Hepatocyte (in vitro differentiated cells): Measurements from ENCODE around the gene CCRL2. TPM values are rescaled to one million over a fixed set of nuclear protein-coding genes. Genes with fewer than 3 reads are reported as not detected.

Experiments
- DNase-seq: peaks from one replicate; pipeline ENCODE4 v3.0.0-alpha.2; 2016; ENCODE audit warnings: low spot score
- H2AFZ ChIP-seq: fragments of 200-600 bp; sonication (generic); 2 replicates; pipeline ENCODE4 v1.6.0; 2016; ENCODE audit warnings: antibody characterized with exemption, mild to moderate bottlenecking
- H3K27ac ChIP-seq: fragments of 200-600 bp; sonication (generic); 2 replicates; pipeline ENCODE4 v1.5.1; 2016; ENCODE audit warnings: mild to moderate bottlenecking
- H3K27me3 ChIP-seq: fragments of 200-600 bp; sonication (generic); 2 replicates; pipeline ENCODE4 v1.6.1; 2016
- H3K36me3 ChIP-seq: fragments of 200-600 bp; sonication (generic); replicated peaks from 2 replicates; pipeline ENCODE4 v1.5.1; 2016; ENCODE audit warnings: low read depth; ENCODE audit not compliant: insufficient read depth
- H3K4me1 ChIP-seq: fragments of 200-600 bp; sonication (generic); 2 replicates; pipeline ENCODE4 v1.5.1; 2016; ENCODE audit warnings: mild to moderate bottlenecking, moderate library complexity; ENCODE audit not compliant: insufficient read depth
- H3K4me2 ChIP-seq: fragments of 200-600 bp; sonication (generic); 2 replicates; pipeline ENCODE4 v1.6.0; 2016
- H3K4me3 ChIP-seq: fragments of 200-600 bp; sonication (generic); 2 replicates; pipeline ENCODE4 v1.5.1; 2016; ENCODE audit warnings: mild to moderate bottlenecking
- H3K79me2 ChIP-seq: fragments of 200-600 bp; sonication (generic); 2 replicates; pipeline ENCODE4 v1.6.0; 2017; ENCODE audit warnings: mild to moderate bottlenecking
- H3K9me2 ChIP-seq: fragments of 200-600 bp; sonication (generic); replicated peaks from 2 replicates; pipeline ENCODE4 v1.6.0; 2017; ENCODE audit warnings: mild to moderate bottlenecking; ENCODE audit not compliant: insufficient read depth
- H3K9me3 ChIP-seq: fragments of 200-600 bp; sonication (generic); 2 replicates; pipeline ENCODE4 v1.5.1; 2016; ENCODE audit warnings: low read depth, mild to moderate bottlenecking
- H4K20me1 ChIP-seq: fragments of 200-600 bp; sonication (generic); 2 replicates; pipeline ENCODE4 v1.6.0; 2016; ENCODE audit warnings: mild to moderate bottlenecking; ENCODE audit not compliant: insufficient read depth, poor library complexity, severe bottlenecking
- CTCF ChIP-seq: fragments of 200-600 bp; sonication (generic); IDR thresholded peaks from 2 replicates; pipeline ENCODE4 v1.5.1; 2016; ENCODE audit warnings: antibody characterized with exemption, mild to moderate bottlenecking; ENCODE audit not compliant: poor library complexity
- EZH2 ChIP-seq: fragments of 200-600 bp; sonication (generic); IDR thresholded peaks from 2 replicates; pipeline ENCODE4 v1.6.1; 2016; ENCODE audit warnings: antibody characterized with exemption, mild to moderate bottlenecking, borderline replicate concordance
- EZH2phosphoT487 ChIP-seq: fragments of 200-600 bp; sonication (generic); IDR thresholded peaks from one replicate; pipeline ENCODE4 v1.6.1; 2018; ENCODE audit warnings: antibody characterized with exemption, mild to moderate bottlenecking, low read depth, moderate library complexity; ENCODE audit not compliant: unreplicated experiment, severe bottlenecking
- WGBS: methylation state at CpG from one replicate; pipeline ENCODE4 v1.1.6; 2016; ENCODE audit warnings: low lambda C conversion rate; ENCODE audit errors: missing lambda C conversion rate; 5-methylcytosine and 5-hydroxymethylcytosine counted together
- polyA plus RNA-seq: library from polyadenylated mRNA; unstranded; fragments of >200 nt; fragmentation: Nextera tagmentation; extraction: Ambion mirVana; gene quantifications from 2 replicates; pipeline ENCODE4 v1.2.1, GENCODE V29; 2016
- total RNA-seq: library from RNA; depleted of rRNA; stranded (reverse); fragments of >200 nt; gene quantifications from 2 replicates; pipeline ENCODE4 v1.2.3, GENCODE V29; 2014

The CCRL2 gene
- total and polyA plus RNA-seq, 2 experiments from 2014 or later = 1.5 to 4.0 TPM

DNA sequence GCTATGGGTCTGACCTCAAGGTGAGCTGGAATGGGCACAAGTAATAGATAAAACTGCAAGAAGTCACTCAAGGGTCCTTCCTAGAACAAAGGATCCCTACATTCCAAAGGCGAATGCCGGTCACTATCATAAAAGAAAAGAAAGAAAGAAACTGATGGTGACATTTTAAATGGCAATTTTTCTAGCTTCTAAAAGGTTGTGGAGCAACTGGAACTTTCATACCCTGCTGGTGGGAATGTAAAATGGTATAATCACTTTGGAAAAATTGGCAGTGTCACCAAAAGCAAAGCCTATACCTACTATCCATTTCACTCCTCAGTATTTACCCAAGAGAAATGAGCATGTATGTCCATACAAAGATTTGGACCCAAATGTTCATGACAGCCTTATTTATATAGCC, 4.2 kb downstream of the CCRL2 start:
- no peak overlapping the region for H3K27ac ChIP-seq
- H3K9me3 ChIP-seq = no peaks in the 10 kb centered on the region
- no peak for DNase-seq
- no peaks in the 10 kb centered on the region for H3K27me3 ChIP-seq
- no peak overlapping the region for H3K4me3 ChIP-seq
- H3K4me1 ChIP-seq = peaks cover 4% of the 10 kb centered on the region
- no peaks in the 10 kb centered on the region for H3K9me2 ChIP-seq
- TF ChIP-seq CTCF (no peak), EZH2 (no peak), EZH2phosphoT487 (no peak)
- no peaks in the 10 kb centered on the region for H3K36me3 ChIP-seq
- no peaks in the 10 kb centered on the region for H3K79me2 ChIP-seq
- no peak overlapping the region for H3K4me2 ChIP-seq
- no peak overlapping the region for H2AFZ ChIP-seq
- no peaks in the 10 kb centered on the region for H4K20me1 ChIP-seq
- WGBS = 100% methylated on average over 2 of the region's 2 CpGs

GRCh38 chr3:46412786-46413298, 5.8 kb downstream of the CCRL2 start:
- H2AFZ ChIP-seq = no peak overlapping the region
- no peaks in the 10 kb centered on the region for H3K79me2 ChIP-seq
- no peaks in the 10 kb centered on the region for H3K9me3 ChIP-seq
- H3K9me2 ChIP-seq = no peaks in the 10 kb centered on the region
- 61% methylated on average over 3 of the region's 3 CpGs for WGBS
- H3K27ac ChIP-seq = no peak overlapping the region
- H3K4me1 ChIP-seq = no peaks in the 10 kb centered on the region
- H3K27me3 ChIP-seq = no peaks in the 10 kb centered on the region
- no peak overlapping the region for H3K4me3 ChIP-seq
- DNase-seq = no peak
- H3K4me2 ChIP-seq = no peak overlapping the region
- no peaks in the 10 kb centered on the region for H4K20me1 ChIP-seq
- no peak for TF ChIP-seq CTCF
- TF ChIP-seq EZH2 = no peak
- H3K36me3 ChIP-seq = no peaks in the 10 kb centered on the region

GRCh38 chr3:46413951-46414350, 6.9 kb downstream of the CCRL2 start:
- no peak for DNase-seq
- Histone ChIP-seq H3K79me2 (no peaks in the 10 kb centered on the region), H3K4me1 (no peaks in the 10 kb centered on the region), H4K20me1 (no peaks in the 10 kb centered on the region), H3K36me3 (no peaks in the 10 kb centered on the region), H3K4me2 (no peak overlapping the region), H3K9me2 (no peaks in the 10 kb centered on the region), H3K4me3 (no peak overlapping the region), H3K27ac (no peak overlapping the region), H3K27me3 (no peaks in the 10 kb centered on the region), H2AFZ (no peak overlapping the region), H3K9me3 (no peaks in the 10 kb centered on the region)
- TF ChIP-seq EZH2 (no peak), CTCF (no peak), EZH2phosphoT487 (no peak)
- WGBS = 73% methylated on average over 5 of the region's 5 CpGs

GRCh38 chr3:46414739-46415138, 7.7 kb downstream of the CCRL2 start:
- no peaks in the 10 kb centered on the region for H3K4me1 ChIP-seq
- no peaks in the 10 kb centered on the region for H4K20me1 ChIP-seq
- H3K36me3 ChIP-seq = no peaks in the 10 kb centered on the region
- H3K9me3 ChIP-seq = no peaks in the 10 kb centered on the region
- no peak overlapping the region for H3K4me3 ChIP-seq
- WGBS = 77% methylated on average over 4 of the region's 4 CpGs
- no peak overlapping the region for H3K4me2 ChIP-seq
- no peaks in the 10 kb centered on the region for H3K9me2 ChIP-seq
- no peaks in the 10 kb centered on the region for H3K27me3 ChIP-seq
- H2AFZ ChIP-seq = no peak overlapping the region
- H3K79me2 ChIP-seq = no peaks in the 10 kb centered on the region
- DNase-seq = no peak
- TF ChIP-seq CTCF (no peak), EZH2 (no peak)
- H3K27ac ChIP-seq = no peak overlapping the region
